Hindlimb muscle (tissue), 1 donor: ENCODE results near the gene FOCAD. TPM values are rescaled to one million over a fixed set of nuclear protein-coding genes. Genes with fewer than 3 reads are reported as not detected.

Experiments used
- DNase-seq: peaks from one replicate; pipeline ENCODE4 v3.0.0-alpha.2; 2013
- polyA plus RNA-seq: library from polyadenylated mRNA; unstranded; fragments of 120-200 nt; gene quantifications from one replicate; pipeline ENCODE4 v1.2.1, GENCODE V29; 2013; ENCODE audit not compliant: insufficient read length

FOCAD gene
- polyA plus RNA-seq, 1 donor, result 15.6 TPM

DNA sequence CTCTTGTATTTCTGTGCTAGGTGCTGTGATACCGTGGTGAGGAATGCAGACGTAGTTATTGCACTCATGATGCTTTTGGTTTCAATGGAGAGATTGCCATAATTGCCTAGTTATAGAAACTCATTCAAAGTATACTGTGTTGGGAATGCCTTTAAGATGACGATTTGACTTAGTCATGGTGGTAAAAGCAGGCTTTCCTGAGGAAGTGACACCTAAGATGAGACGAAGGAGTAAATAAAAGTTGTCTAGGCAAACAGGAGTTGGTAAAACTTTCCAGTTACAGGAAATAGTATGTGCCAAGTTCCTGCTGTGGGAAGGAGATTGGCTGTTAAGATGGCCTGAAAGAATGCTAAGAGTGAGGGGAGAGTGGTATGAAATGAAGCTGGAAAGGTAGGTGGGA is 48.1 kb downstream of the FOCAD start:
- DNase-seq, result no peak

DNA sequence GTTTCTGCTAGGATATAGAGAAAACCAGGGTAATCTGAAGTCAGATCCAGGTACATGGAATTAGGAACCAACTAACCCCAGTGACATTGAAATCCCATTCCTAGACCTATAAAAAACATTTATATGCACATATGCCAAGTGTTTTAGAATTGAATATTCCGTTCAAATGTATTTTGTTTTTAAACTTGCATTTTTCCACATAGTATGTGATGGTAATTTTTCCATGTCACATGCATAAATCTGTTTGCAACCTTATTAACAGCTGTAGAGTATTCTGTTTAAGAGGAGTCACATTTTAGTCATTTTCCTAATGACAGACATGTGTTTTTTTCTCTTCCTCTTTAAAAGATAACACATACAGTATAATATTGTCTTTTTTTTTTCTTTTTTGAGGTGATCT is 50.2 kb downstream of the FOCAD start:
- no peak for DNase-seq

DNA sequence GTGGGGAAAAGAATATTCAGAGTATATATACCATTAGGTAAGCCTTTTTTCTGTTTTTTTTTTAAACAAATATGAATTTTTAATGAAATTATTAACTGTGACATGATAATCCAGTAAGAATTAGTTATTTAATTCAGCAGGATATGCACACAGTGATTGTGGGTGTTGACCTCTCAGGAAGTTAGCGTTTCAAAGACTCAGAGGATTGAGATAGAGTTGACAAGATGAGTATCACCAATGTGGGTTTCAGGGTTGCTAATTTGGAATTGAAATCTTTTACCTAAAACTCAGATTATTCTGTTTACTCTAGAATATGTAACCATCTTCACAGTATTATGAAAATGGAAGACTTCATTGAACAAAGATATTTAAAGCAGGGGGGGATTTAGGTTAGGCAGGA is 56.2 kb downstream of the FOCAD start:
- no peak for DNase-seq

DNA sequence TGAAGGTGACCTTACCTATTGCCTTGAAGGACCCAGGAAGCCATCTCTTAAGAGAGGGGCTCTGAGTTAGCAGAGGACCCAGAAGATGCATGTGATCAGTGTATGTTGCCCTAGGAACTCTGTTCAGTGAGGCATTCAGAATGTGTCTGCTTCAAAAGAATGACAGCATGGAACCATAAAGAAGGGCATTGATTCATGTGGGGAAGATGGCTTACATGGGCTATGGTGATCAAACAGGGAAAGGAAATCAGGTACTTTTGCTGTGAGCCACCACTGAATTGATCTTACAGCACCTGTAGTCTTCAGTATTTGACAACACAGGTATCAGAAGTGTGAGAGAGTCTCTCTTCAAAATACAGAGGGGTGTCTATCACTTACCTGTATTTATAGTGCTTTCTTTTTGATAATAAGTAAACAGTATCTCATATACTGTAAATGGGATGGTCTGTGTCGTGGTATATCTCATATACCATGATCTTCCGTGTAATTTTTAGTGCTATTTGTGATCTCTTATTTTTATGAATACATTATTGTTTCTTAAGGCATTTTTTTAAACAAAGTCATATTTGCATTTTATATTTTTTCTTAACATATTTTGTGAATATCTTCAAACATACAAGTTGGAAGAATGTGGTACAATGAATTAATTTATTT is 57.0 kb downstream of the FOCAD start:
- no peak for DNase-seq

DNA sequence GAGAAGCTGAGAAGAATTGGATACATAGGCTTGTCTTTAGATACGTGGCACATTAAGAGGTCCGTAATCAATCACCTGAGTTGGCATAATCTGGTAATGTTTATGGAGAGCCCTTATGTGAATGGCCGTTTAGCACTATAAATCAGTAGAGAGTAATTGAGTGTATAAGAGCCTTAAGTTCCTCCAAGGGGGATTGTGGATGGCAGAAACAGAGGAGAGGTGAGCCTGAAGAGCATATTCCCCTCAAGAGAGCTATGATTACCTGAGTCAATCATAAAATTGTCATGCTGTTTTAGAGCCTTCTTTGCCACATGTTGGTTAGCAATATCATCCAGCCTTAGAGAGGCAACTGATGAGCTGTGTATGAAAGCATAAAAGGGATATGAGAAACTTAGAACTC is 58.8 kb downstream of the FOCAD start:
- no peak for DNase-seq

DNA sequence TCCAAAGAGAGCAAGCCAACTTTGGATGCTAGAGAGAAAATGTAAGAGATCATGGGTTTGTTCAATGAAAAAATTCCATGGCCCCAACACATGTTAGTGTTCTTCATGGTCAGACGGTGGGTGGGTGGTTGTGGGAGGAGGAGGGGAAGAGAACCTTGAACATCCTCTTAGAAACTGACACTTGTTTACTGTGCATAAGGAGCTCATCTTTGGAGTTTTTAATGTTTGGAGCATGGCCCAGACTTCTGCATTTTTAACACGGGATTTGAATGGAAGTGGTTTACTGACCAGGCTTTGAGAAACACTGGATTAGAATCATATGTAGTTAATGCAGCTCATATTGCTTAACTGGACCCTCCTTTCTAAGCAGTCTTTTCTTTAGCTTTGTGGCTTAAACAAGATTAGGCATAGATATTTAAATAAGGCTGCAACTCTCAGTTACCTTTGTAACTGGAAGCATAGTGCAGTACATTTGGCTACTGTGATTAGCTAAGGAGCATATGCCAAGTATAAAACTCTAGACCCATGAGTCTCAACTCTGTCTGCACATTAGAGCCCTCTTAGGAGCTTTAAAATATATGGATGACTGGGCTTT is 60.1 kb downstream of the FOCAD start:
- DNase-seq, result no peak

DNA sequence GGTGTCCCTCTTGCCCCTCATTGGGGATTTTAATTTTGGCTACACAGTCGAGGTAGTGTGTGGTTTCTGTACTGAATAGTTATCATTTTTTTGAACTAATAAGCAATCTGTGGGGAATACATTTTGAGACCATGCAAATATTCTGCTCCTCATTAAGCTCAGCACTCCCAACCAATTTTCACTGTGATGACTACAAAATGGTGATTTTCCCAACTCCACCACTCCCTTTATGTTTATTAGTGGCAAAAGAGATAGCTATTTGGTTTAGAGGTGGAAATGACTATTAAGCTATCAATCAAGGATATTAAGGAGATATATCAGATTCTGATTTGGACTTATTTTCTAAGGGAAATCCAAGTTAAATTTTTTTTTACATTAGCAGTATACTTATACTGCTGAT is 62.9 kb downstream of the FOCAD start:
- no peak for DNase-seq

DNA sequence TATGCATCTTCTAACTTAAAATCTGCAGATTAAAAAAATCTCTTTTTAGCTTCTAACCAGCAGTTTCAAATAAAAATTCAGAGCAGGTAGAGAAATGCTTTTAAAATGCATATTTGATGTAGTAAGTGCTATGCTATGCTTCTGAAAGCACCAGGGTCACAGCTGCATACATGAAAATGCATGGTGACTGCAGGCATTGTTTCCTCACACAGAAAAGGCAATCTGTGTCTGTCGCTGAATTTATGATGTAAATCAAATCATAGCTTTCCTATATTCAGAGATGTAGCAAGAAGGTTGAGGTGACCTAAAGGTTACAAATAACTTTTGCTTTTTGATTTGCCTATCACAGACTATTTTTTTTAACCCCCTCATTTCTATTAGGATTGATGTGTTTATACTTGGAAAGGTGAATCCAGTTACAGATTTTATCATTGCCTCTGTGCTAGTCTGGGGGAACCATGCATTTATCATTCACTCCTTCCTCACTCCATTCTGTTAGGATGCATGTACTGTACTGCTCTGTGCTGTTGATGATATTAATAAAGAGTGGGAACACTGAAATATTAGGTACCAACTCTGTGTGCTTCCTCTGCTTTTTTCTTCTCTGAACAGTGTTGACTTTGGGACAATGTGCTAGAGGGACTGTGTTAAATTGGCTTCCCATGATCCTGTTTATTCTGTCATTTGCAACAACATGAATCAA is 65.6 kb downstream of the FOCAD start:
- no peak for DNase-seq

DNA sequence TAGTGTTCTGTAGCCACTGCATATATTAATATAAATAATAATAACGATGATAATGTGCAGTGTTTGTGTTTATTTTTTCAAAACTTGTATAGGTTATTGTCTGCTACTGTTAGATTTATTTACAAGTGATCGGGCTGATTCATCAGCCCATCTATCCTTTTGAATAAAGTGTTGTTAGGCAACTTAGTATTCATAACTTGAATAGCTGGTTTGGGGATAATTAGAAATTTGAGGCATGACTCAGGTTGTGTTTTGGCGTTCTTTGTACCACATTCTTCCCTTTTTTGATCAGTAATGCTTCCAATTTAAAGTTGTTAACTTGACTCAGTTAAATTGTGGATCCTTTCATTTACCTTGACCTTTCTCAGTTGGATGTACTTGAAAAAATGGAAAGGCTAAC is 69.7 kb downstream of the FOCAD start:
- no peak for DNase-seq

DNA sequence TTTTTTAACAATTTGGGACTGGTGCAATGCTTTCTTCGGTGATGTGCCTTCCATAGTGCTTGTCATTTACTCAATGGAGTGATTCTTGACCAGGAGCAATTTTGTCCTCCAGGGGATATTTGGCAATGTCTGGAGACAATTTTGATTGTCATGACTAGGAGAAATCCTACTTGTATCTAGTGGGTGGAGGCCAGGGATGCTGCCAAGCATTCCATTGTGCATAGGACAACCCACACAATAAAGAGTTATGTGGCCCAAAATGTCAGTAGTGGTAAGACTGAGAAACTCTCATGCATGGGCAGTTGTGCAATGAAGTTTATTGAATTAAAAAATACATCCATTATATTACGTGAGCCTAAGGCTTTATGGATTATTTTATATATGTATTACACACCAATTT is 70.5 kb downstream of the FOCAD start:
- no peak for DNase-seq

DNA sequence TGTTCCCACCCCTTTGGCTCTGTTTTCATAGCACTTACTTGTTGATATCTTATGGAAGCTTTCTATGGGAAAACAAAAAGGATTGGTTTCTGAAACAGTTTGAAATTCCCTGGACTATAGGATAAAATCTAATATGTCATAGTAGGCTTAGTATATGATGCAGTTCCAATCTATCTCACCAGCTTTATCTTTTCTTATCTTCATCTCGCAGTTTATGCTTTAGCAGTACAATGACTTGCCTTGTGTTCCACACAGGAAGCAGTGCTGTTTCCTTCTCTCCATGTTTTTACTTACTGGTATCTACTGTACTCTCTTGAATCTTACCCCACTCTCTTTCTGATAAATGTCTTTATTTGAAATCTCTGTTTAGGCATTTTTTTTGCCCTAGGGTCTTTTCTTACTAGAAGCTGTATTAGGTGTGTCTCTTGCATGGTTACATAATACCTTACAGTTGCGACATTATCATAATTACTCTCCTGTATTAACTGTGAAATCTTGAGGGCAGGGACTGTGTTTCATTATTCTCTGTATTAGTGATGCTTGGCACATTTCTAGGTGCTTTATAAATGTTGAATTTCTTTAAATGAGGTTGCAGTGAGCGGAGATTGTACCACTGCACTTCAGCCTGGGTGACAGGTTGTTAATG is 76.3 kb downstream of the FOCAD start:
- no peak for DNase-seq

DNA sequence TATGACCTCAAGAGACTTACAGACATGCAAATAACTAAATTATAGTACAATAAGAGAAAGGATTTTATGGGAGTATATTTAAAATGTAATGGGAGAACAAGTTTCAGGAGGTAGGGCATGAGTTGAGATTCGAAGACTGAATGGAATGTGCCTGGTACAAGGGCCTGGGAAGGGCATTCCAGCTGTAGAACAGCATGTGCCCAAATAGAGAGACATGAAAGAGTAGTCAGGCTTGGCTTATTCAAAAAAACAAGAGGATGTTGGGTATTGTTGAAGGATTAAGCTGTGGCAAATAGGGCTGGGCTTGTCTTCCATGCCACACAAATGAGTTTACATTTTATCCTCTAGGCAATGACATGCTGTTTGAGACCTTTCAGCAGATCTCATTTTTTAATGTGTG is 86.9 kb downstream of the FOCAD start:
- no peak for DNase-seq

DNA sequence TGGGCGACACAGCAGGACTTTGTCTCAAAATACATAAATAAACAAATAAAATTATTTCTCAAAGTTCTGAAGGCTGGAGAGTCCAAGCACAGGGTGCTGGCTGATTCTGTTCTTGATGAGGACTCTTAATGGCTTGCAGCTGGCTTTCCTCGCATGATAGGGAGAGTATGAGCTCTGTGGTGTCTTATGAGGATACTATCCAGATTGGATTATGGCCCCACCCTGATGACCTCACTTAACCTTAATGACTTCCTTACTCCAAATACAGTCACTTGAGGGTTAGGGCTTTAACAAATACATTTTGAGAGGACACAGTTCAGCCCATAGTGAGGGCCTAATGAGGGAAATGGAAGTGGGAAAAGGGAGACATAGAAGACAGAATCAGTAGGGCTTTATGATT is 87.7 kb downstream of the FOCAD start:
- DNase-seq, result no peak

DNA sequence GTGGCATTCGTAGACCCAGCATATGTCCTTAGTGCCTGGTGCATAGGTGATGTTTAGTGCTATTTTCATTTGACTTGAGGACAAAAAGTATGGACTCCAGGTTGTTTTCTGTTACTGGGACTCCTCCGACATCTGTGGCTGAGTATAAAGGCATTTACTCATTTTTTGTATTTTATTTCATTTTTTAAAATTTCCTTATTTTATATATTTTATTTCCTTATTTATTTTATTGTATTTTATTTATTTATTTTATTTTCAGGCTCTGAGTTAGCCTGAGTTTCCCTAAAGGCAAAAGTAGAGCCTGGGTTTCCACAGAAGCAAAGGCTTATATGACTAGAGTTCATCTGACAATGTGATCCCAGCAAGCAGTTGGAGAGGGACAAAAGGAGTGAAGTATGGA is 91.6 kb downstream of the FOCAD start:
- no peak for DNase-seq

DNA sequence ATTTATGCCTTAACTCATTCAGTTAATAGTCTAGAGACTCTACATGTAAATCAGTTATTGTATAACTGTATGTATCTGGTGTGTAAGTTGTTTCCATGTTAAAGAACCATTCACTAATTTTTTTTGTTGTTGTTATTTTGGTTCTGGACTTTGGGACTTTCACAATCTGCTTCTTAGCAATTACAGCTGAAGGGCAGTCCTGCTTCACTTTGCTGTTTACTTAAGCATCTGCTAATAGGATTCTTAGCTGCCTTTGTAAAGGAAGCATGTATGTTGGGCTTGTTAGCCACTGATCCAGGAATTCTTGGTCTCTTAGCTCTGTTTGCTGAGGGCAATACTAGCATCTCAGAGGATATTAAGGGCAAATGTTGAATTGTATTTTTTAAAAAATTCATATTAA is 97.0 kb downstream of the FOCAD start:
- DNase-seq, result no peak

DNA sequence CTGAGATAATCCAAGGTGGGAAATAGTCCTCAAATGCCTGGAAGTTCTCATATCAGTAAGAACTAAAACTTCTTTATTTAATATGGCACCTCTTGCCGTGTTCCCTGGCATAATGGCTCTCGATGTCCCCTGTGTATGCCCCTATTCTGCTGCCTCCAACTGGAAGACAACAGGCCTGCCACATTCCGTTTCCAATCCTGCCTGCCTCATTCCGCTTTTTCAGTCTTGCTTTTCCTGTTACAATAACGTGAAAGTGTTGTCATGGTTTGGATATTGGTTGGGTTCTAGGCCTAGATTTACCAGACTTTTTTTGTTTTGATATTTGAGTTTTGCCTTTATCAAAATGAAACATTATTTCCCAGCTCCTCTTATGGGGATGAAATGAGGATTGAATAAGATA is 98.2 kb downstream of the FOCAD start:
- DNase-seq, result no peak

DNA sequence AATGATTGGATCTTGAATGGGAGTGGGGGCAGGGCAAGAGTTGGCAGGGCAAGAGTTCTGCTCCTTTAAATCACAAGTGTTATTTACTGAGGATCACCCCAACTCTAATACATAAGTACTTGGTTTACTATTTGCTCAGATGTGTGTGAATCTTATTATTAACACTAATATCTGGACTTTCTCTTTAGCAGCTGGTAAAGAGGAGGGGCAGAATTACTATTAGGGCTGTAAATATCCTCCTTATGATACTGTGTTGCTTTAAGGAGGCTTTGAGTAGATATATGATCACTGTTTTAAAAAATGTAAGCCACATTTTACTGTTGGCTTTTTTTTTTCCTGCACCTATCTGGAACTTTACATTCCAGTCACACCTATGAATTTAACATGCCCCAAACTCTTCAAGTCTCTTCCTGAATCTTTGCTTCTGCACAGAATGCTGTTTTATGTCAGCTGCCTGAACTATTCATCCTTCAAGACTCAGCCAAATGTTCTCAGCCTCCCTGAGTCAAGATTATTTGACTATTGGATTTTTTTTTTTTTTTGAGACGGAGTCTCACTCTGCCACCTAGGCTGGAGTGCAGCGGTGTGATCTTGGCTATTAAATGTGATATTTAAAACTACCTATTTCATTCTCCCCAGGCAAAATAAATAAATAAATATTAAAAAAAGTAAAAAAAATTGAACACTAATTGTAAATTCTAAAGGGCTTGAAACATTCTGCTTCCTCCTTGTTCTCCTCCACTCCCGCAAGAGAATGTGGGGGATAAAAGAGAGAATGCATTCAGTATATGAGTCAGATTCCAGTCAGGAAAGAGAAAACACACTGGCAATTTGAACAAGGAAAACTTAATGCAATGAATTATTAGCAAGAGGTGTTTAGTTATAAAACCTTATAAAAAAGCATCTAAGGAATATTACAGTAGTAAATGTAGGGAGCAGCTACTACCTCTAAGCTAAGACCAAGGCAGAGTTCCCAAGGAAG is 99.3 kb downstream of the FOCAD start:
- no peak for DNase-seq

DNA sequence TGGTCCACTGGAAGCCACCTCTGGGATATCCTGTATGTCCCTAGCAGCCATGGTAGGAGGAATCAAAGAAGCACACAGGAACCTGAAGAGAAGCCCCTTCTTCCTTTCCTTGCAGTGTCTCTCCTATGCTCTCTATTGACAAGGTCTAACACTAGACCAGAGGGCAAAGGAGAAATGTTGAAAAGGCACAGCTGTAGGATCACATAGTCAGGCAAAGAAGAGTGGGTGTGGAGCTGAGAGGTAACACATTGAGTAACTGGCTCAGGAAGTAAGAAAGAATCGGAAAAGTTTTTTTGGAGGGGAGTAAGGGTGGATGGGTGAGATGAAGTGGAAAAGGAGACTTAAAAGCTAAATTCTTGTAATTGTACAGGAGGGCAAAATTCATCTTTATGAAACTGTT is 100.1 kb downstream of the FOCAD start:
- DNase-seq, result no peak

DNA sequence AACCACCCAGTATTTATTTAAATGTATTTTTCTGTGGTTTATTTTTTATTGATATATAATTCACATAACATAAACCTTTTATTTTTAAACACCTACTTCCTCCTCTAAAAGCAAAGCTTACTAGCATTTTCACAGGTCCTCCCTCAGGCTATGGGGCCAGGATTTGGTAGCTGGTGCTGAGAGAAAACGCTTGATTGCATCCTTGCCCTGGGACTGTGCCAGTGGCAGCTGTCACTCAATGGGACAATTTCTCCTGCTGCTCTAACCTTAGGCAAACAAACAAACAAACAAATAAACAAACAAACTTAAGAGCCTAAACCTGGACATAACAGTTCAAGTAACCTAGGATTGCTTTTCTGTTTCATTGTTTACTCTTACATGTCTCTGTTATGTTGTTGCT is 102.7 kb downstream of the FOCAD start:
- no peak for DNase-seq

DNA sequence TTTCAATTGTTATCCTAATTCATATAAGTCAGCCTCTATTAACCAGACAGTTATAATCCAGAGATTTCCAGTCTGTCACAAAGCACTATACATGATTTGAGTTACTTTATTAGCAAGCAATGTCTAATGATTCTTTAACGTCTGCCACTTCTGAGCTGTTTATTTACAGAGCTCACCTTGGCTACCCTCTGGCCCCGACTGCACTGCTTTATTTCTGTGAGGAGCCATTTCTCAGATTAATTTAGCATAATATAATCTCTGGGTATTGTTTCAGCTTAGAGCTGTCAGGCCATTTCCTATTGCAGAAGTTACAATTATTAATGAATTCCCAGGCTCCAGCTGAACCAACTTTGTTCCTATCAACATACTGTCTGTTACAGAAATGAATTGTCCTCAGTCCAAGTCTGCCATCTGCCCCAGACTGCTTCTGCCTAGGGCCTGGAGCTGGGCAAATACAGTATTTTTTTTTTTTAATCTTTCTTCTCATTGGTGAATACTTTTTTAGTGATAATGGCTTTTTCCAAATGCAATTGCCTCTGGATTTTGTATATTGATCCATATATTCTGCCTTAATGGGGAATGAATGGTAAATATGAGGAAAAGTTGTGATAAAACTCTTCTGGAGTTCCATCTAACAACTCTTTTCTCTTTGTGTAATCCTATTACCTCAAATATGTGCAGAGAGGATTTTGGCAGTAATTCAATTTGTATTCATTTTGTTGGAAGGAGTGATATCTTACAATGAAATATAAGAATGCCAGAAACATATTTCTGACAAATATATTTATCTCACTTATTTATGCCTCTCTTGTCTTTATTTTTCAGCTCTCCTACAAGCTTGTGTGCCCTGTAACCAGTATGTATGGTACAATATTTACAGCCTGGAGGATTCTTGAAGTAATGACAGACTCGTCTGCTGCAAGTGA is 104.7 kb downstream of the FOCAD start:
- no peak for DNase-seq

DNA sequence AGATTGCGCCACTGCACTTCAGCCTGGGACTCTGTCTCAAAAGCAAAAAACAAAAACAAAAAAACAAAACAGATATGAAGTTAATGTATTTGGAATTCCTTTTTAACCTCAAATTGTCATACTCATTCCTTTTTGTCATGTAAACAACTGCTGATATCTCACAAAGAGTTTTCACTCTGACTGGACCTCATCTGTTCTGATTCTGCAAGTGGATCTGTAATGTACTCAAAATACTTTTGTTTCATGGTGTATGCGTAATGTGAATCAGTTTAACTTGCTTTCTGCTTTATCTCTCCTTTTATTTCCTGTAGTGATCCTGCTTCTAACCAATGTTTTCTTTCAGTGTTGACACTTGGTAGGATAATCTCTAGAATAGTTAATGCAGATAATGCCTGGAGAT is 106.7 kb downstream of the FOCAD start:
- DNase-seq, result no peak
